GM18502 (cell line): Measurements from ENCODE around the gene BACH2.
"Not testable (repeated sequence)": the region's sequence is repeated elsewhere in the genome, so short reads cannot be mapped to it uniquely, and the experiment has no call there.

Experiments used
- ATAC-seq: cut with Tn5 transposase; IDR thresholded peaks from one replicate; pipeline ENCODE4 v1.9.1; 2021; ENCODE audit warnings: mild to moderate bottlenecking; ENCODE audit not compliant: unreplicated experiment, poor library complexity

BACH2 gene

GRCh38 chr6:90049295-90049694 lies 247.3 kb downstream of the BACH2 start:
- ATAC-seq = no peak

GRCh38 chr6:90048206-90048967 lies 248.3 kb downstream of the BACH2 start:
- no peak for ATAC-seq

- ATAC-seq = no peak
Measured at GRCh38 chr6:90045535-90045934, 251.1 kb downstream of the BACH2 start.

- ATAC-seq = no peak
Measured at GRCh38 chr6:90044833-90045381, 251.7 kb downstream of the BACH2 start.

GRCh38 chr6:90044182-90044832 lies 252.3 kb downstream of the BACH2 start:
- no peak for ATAC-seq

GRCh38 chr6:90040931-90041330 lies 255.7 kb downstream of the BACH2 start:
- ATAC-seq = no peak

GRCh38 chr6:90039911-90040310 lies 256.7 kb downstream of the BACH2 start:
- ATAC-seq = no peak

GRCh38 chr6:90038961-90039653 lies 257.5 kb downstream of the BACH2 start:
- ATAC-seq = no peak

- ATAC-seq = no peak
Measured at GRCh38 chr6:90036963-90037362, 259.7 kb downstream of the BACH2 start.

GRCh38 chr6:90035047-90035723 lies 261.5 kb downstream of the BACH2 start:
- ATAC-seq = no peak

GRCh38 chr6:90033746-90034271 lies 262.8 kb downstream of the BACH2 start:
- ATAC-seq = no peak

GRCh38 chr6:90032489-90033212 lies 264.0 kb downstream of the BACH2 start:
- ATAC-seq = not testable (repeated sequence)

GRCh38 chr6:90028995-90029635 lies 267.5 kb downstream of the BACH2 start:
- no peak for ATAC-seq

GRCh38 chr6:90028066-90028778 lies 268.4 kb downstream of the BACH2 start:
- ATAC-seq = no peak

GRCh38 chr6:90026216-90026615 lies 270.4 kb downstream of the BACH2 start:
- no peak for ATAC-seq

GRCh38 chr6:90025523-90026061 lies 271.1 kb downstream of the BACH2 start:
- no peak for ATAC-seq

- ATAC-seq = no peak
Measured at GRCh38 chr6:90024633-90025032, 272.0 kb downstream of the BACH2 start.

- no peak for ATAC-seq
Measured at GRCh38 chr6:90021711-90022110, 274.9 kb downstream of the BACH2 start.
